Placental epithelial cell (primary cell): ENCODE data around the gene RERGL. TPM values are rescaled to one million over a fixed set of nuclear protein-coding genes. Genes with fewer than 3 reads are reported as not detected.

Experiments used
- total RNA-seq: library from RNA; depleted of rRNA; stranded (reverse); fragments of >200 nt; gene quantifications from 2 replicates; pipeline ENCODE4 v1.2.3, GENCODE V29; 2012

Gene RERGL
- not detected in 2 replicates for total RNA-seq

GRCh38 chr12:18090093-18090492 lies at the start of gene RERGL:
Gene RERGL, minus strand, starts transcription at chr12:18090193. Its CDS starts 53 bp downstream, at chr12:18090140.

Other genes starting within 250 kb of the RERGL start
- 7.1 and 10.0 TPM in 2 replicates for gene PIK3C2G, start 171.3 kb upstream of the RERGL start, total RNA-seq